ENCODE results near the gene TROAP.
"Not testable (repeated sequence)": the region's sequence is repeated elsewhere in the genome, so short reads cannot be mapped to it uniquely, and the experiment has no call there.

TROAP gene

GRCh38 chr12:49295082-49295936 lies 27.7 kb upstream of the TROAP start, which contains the start of gene PRPH:
Gene PRPH (plus strand): TSS chr12:49295147. CDS start chr12:49295201, 54 bp downstream.
- no peak for DNase-seq (ENCODE audit: low read depth in 3 of 3)

- peak; percentile 32 to 58 (median 48) for DNase-seq (ENCODE audit: low read depth in 3 of 3)
Measured at GRCh38 chr12:49296034-49296835, 26.8 kb upstream of the TROAP start.

- DNase-seq (ENCODE audit: low read depth in 3 of 3): no peak
Measured at GRCh38 chr12:49296836-49297694, 26.0 kb upstream of the TROAP start.

- no peak for DNase-seq (ENCODE audit: low read depth in 3 of 3)
Measured at GRCh38 chr12:49297695-49298060, 25.4 kb upstream of the TROAP start.

GRCh38 chr12:49298160-49298559 lies 24.9 kb upstream of the TROAP start:
- no peak for DNase-seq (ENCODE audit: low read depth in 3 of 3)

GRCh38 chr12:49301760-49302159 lies 21.3 kb upstream of the TROAP start:
- no peak for DNase-seq (ENCODE audit: low read depth in 3 of 3)

GRCh38 chr12:49304161-49304560 lies 18.9 kb upstream of the TROAP start:
- DNase-seq (ENCODE audit: low read depth in 3 of 3): no peak

- DNase-seq (ENCODE audit: low read depth in 3 of 3): no peak
Measured at GRCh38 chr12:49305762-49306510, 17.1 kb upstream of the TROAP start.

- DNase-seq (ENCODE audit: low read depth in 3 of 3): no peak
Measured at GRCh38 chr12:49309386-49309785, 13.7 kb upstream of the TROAP start.

GRCh38 chr12:49310451-49311000 lies 12.5 kb upstream of the TROAP start:
- not testable (repeated sequence) for DNase-seq (ENCODE audit: low read depth in 3 of 3)

GRCh38 chr12:49314811-49315210 lies 8.2 kb upstream of the TROAP start:
- no peak for DNase-seq (ENCODE audit: low read depth in 3 of 3)

- DNase-seq (ENCODE audit: low read depth in 3 of 3): not testable (repeated sequence)
Measured at GRCh38 chr12:49317118-49317517, 5.9 kb upstream of the TROAP start.

GRCh38 chr12:49320411-49321103 lies 2.5 kb upstream of the TROAP start:
- DNase-seq (ENCODE audit: low read depth in 3 of 3): not testable (repeated sequence)

GRCh38 chr12:49322367-49322707 lies 718 bp upstream of the TROAP start:
- no peak for DNase-seq (ENCODE audit: low read depth in 3 of 3)

GRCh38 chr12:49323524-49324097 lies 556 bp downstream of the TROAP start:
- DNase-seq (ENCODE audit: low read depth in 3 of 3): no peak

- no peak for DNase-seq (ENCODE audit: low read depth in 3 of 3)
Measured at GRCh38 chr12:49325606-49326005, 2.6 kb downstream of the TROAP start.

- no peak for DNase-seq (ENCODE audit: low read depth in 3 of 3)
Measured at GRCh38 chr12:49327368-49327767, 4.3 kb downstream of the TROAP start.

GRCh38 chr12:49327887-49328286 lies 4.8 kb downstream of the TROAP start:
- DNase-seq (ENCODE audit: low read depth in 3 of 3): no peak

GRCh38 chr12:49328816-49329215 lies 5.8 kb downstream of the TROAP start:
- no peak for DNase-seq (ENCODE audit: low read depth in 3 of 3)

GRCh38 chr12:49330032-49330619 lies 7.1 kb downstream of the TROAP start:
- DNase-seq (ENCODE audit: low read depth in 3 of 3): no peak
